ENCODE measurements around the gene SOS1.

DNA sequence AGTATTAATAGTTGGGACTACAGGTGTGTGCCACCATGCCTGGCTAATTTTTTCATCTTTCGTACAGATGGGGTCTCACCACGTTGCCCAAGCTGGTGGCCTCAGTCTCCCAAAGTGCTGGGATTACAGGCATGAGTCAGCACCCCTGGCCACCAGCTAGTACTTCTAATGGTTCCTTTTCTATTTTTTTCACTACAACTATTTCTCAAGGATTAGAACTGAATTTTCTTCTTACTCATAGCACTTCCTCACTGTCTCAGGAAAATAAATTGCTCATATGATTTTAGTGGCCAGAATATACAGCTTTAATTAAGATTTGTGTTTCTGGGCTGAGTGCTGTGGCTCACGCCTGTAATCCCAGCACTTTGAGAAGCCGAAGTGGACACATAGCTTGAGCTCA, 43.2 kb upstream of the SOS1 start:
- TF ChIP-seq CTCF (IDR thresholded peaks at IDR 0.05; ENCODE audit: insufficient read depth, low read depth, low read length) (no peak), EZH2 (IDR thresholded peaks at IDR 0.05; ENCODE audit: insufficient read depth, low read length) (no peak)
